Keratinocyte (primary cell): ENCODE data around the gene TLCD3B.
"Not testable (repeated sequence)": the region's sequence is repeated elsewhere in the genome, so short reads cannot be mapped to it uniquely, and the experiment has no call there.

Experiments used
- CTCF ChIP-seq, 3 experiments: IDR thresholded peaks in 1 of 3; conservative IDR thresholded peaks in 1 of 3; optimal IDR thresholded peaks in 1 of 3; 2 replicates in 2 of 3; 3 replicates in 1 of 3; pipeline versions ENCODE3 to v1.5.1; 2011; ENCODE audit warnings: low read length in 3 of 3, mild to moderate bottlenecking in 3 of 3, moderate library complexity in 2 of 3, control low read depth in 1 of 3, inconsistent platforms in 1 of 3; ENCODE audit not compliant: insufficient read depth in 2 of 3; ENCODE audit errors: extremely low read depth in 1 of 3
- EZH2 ChIP-seq: IDR thresholded peaks from one replicate; pipeline ENCODE4 v1.6.1; 2012; ENCODE audit warnings: inconsistent platforms, mild to moderate bottlenecking, low read length, moderate library complexity

DNA sequence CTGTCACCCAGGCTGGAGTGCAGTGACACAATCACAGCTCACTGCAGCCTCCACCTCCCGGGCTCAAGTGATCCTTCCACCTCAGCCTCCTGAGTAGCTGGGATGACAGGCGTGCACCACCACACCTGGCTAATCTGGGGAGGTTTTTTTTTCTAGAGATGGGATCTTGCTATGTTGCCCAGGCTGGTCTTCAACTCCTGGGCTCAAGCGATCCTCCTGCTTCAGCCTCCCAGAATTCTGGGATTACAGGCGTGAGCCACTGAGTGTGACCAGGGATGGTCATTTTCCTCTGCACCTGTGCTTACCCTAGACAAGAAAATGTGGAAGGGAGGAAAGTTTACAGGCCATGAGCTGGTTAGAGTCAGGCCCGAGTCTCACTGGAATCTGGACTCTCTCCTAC, 9.6 kb upstream of the TLCD3B start:
- TF ChIP-seq CTCF (optimal IDR thresholded peaks at IDR 0.05 in 1 of 3, IDR thresholded peaks at IDR 0.05 in 1 of 3, conservative IDR thresholded peaks at IDR 0.05 in 1 of 3; ENCODE audit: extremely low read depth in 1 of 3, insufficient read depth in 2 of 3, low read length in 3 of 3); EZH2: not testable (repeated sequence)
